GM06990 (cell line): ENCODE measurements around the gene ALDH16A1.

Experiments
- DNase-seq: peaks from one replicate; pipeline ENCODE4 v3.0.0-alpha.2; 2011; ENCODE audit not compliant: insufficient read length; ENCODE audit errors: extremely low read depth
- H3K27me3 ChIP-seq: replicated peaks from 2 replicates; pipeline ENCODE4 v1.6.0; 2011; ENCODE audit warnings: low read length; ENCODE audit not compliant: control insufficient read depth, insufficient read depth
- H3K36me3 ChIP-seq: 2 replicates; pipeline ENCODE4 v1.5.1; 2011; ENCODE audit warnings: low read length; ENCODE audit not compliant: control insufficient read depth, insufficient read depth
- H3K4me3 ChIP-seq: replicated peaks from 2 replicates; pipeline ENCODE4 v1.5.1; 2011; ENCODE audit warnings: low read depth, mild to moderate bottlenecking, control low read depth, low read length
- TF ChIP-seq, protein P1 (sequence below): IDR thresholded peaks from 2 replicates; pipeline ENCODE4 v1.5.1; 2011; ENCODE audit warnings: low read length, control low read depth, mild to moderate bottlenecking, inconsistent platforms; ENCODE audit not compliant: insufficient read depth, poor library complexity, severe bottlenecking

The ALDH16A1 gene

DNA sequence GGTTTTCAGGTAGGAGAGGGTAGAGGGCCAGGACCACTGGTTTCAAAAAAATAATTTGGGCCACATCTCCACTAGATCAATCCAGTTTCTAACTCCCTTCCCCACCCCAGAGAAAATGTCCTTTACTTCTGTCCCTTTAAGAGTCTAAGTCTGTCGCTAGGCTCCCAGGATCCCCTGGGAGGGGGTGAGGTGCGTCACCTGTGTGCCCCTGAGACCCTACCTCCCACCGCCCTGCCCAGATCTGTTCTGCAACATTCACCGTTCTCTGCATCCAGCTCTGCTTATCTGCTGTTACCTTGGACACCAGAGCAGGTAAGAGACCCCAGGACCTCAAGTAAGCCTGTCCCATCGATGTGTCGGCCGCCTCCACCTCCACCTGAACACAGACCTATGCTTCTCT lies 27.8 kb upstream of the ALDH16A1 start, which contains the start of gene GFY:
GFY (plus strand) TSS at position 211 of the 400 bp plus-strand sequence. CDS start 1,043 bp downstream, outside the sequence.
- Histone ChIP-seq H3K4me3 (no peak within 1 kb of the TSS), H3K36me3 (no peaks in the 10 kb centered on the region), H3K27me3 (peaks cover 4% of the 10 kb centered on the region)
- DNase-seq, result no peak
- TF ChIP-seq, protein P1, sequence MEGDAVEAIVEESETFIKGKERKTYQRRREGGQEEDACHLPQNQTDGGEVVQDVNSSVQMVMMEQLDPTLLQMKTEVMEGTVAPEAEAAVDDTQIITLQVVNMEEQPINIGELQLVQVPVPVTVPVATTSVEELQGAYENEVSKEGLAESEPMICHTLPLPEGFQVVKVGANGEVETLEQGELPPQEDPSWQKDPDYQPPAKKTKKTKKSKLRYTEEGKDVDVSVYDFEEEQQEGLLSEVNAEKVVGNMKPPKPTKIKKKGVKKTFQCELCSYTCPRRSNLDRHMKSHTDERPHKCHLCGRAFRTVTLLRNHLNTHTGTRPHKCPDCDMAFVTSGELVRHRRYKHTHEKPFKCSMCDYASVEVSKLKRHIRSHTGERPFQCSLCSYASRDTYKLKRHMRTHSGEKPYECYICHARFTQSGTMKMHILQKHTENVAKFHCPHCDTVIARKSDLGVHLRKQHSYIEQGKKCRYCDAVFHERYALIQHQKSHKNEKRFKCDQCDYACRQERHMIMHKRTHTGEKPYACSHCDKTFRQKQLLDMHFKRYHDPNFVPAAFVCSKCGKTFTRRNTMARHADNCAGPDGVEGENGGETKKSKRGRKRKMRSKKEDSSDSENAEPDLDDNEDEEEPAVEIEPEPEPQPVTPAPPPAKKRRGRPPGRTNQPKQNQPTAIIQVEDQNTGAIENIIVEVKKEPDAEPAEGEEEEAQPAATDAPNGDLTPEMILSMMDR, result no peak

DNA sequence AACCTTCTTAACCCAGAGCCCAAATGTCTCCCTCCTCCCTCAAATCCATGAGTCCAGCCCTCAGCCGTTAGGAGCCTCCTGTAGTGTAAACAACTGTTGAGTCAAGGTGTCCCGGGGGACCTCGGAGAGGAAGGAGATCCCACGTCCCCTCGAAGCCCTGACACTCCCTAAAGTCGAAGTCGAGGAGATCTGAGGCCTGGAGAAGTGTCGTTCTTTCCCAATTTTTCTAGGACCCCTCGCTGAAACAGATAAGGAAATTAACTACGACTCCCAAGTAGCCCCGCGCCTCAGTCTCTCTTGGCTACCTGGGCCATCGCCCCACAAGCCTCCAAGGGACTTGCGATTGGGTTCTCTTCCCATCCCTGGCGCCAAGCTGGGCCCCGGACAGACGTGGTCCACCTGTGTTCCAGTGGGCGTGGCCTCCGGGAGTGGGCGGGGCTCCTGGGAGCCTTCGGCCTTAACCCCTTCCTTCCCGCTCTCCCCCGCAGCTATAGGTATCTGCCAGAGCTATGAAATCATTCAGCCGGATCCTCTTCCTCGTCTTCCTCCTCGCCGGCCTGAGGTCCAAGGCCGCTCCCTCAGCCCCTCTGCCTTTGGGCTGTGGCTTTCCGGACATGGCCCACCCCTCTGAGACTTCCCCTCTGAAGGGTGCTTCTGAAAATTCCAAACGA lies 27.0 kb upstream of the ALDH16A1 start:
- no peak overlapping the region for H3K4me3 ChIP-seq
- DNase-seq, result no peak
- H3K36me3 ChIP-seq, result no peaks in the 10 kb centered on the region
- TF ChIP-seq, protein P1, result no peak
- H3K27me3 ChIP-seq, result peaks cover 4% of the 10 kb centered on the region

DNA sequence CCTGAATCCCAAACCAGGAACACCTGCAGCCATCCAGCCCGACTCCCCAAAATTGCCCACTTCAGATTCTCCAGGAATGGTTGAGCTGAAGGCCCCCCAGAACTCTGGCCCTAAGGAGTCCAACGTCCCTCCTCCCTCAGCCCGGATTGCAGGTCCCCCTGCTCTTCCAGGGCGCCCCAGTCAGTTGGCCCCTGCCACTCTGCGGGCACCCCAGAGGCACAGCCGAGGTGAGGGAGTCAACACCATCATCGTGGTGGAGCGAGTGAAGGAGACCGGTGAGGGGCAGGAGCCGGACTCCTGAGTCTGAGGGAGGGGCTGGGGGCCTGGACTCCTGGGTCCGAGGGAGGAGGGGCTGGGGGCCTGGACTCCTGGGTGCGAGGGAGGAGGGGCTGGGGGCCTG lies 25.7 kb upstream of the ALDH16A1 start:
- H3K27me3 ChIP-seq, result peaks cover 4% of the 10 kb centered on the region
- TF ChIP-seq, protein P1, result no peak
- no peak overlapping the region for H3K4me3 ChIP-seq
- DNase-seq, result no peak
- H3K36me3 ChIP-seq, result no peaks in the 10 kb centered on the region

DNA sequence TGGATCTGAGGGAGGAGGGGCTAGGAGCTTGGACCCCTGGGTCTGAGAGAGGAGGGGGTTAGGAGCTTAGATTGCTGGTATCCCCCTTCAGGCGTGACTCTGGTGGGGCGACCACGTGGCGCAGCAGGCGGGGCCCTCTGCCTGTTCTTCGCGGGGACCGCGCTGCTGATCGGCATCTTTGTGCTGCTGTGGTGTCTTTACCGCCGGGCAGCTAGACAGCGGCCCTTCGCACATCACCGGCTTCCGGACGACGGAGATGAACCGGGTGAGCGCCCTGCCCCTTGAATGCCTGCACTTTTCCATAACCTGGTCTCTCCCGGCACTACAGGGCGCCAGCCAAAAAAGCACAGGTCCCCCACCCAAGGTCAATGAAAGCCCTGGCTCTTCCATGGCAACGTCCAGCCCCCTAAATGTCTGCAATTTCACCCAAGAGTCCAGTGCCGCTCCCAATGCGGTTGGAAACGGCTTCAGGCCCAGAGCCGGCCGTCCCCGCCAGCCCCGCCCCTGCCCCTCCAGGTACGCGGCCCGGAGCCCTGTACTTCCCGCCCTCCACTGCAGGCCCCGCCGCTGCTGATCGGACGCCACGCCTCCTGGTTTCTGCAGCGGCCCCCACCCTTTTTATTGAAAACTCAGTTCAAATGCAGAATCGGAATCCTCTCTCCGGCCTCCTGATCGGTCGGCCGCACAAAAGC lies 25.0 kb upstream of the ALDH16A1 start:
- TF ChIP-seq, protein P1, result no peak
- Histone ChIP-seq H3K36me3 (no peaks in the 10 kb centered on the region), H3K4me3 (no peak overlapping the region), H3K27me3 (peaks cover 4% of the 10 kb centered on the region)
- no peak for DNase-seq

DNA sequence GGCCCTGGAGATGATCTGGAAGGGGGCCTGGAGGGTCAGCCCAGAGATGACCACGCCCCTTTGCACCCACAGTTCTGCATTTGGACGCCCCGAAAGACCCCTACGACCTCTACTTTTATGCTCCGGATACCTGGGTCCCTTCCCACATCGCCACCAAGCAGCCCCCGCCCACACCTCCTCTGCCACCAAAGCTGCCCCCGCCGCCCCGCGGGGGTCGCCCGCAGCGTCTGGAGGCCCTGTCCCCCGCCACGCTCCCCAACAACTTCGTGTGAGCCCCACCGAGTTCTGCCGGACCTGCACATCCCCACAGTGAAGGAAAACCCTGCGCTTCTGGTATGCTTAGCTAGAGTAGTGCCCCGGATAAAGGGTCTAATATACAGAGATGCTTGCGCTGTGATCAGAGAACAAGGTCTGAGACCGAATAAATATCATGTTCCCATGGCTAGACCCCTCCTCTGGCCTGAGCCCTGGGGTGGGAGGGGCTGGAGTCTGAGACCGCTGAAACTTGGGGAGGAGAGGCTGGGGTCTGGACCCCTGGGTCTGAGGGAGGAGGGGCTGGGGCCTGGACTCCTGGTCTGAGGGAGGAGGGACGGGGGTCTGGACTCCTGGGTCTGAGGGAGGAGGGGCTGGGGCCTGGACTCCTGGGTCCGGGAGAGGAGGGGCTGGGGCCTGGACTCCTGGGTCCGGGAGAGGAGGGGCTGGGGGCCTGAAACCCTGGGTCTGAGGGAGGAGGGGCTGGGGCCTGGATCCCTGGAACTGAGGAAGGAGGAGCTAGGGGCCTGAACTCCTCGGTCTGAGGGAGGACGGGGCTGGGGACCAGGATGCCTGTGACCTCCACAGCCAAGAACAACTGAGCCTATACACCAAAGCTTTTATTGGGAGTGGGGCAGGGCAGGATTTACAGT lies 24.2 kb upstream of the ALDH16A1 start:
- TF ChIP-seq, protein P1, result no peak
- no peak for DNase-seq
- Histone ChIP-seq H3K27me3 (peaks cover 4% of the 10 kb centered on the region), H3K4me3 (no peak overlapping the region), H3K36me3 (no peaks in the 10 kb centered on the region)
